Stimulated activated CD4-positive, alpha-beta T cell treated with anti-CD3 and anti-CD28 coated beads, Interleukin-12 subunit alpha, Interleukin-12 subunit beta, amount 100 ng/mL, for 24 hours (primary cell): ENCODE results near the gene SLC12A9.
"Not testable (repeated sequence)": the region's sequence is repeated elsewhere in the genome, so short reads cannot be mapped to it uniquely, and the experiment has no call there.

Source experiments
- DNase-seq, 2 experiments: peaks; one replicate each; pipeline ENCODE4 v3.0.0-alpha.2; 2020; ENCODE audit warnings: low read depth in 2 of 2

SLC12A9 gene

GRCh38 chr7:100852048-100852872 is at the start of gene SLC12A9:
Gene SLC12A9 (plus strand): TSS chr7:100852713. CDS start chr7:100854198, 1,485 bp downstream.
- DNase-seq, result peak; percentile 74 to 85

GRCh38 chr7:100802951-100803350 is 49.6 kb upstream of the SLC12A9 start:
- DNase-seq, result no peak

- DNase-seq, result peak in 1 of 2 experiments; percentile 20
Measured at GRCh38 chr7:100803398-100804161, 48.9 kb upstream of the SLC12A9 start.

- DNase-seq, result no peak
Measured at GRCh38 chr7:100804681-100805431, 47.7 kb upstream of the SLC12A9 start.

- DNase-seq, result no peak
Measured at GRCh38 chr7:100806276-100806675, 46.2 kb upstream of the SLC12A9 start.

- not testable (repeated sequence) for DNase-seq
Measured at GRCh38 chr7:100806883-100807282, 45.6 kb upstream of the SLC12A9 start.

GRCh38 chr7:100808354-100808875 is 44.1 kb upstream of the SLC12A9 start:
- no peak for DNase-seq

- DNase-seq, result no peak
Measured at GRCh38 chr7:100811480-100811879, 41.0 kb upstream of the SLC12A9 start.

GRCh38 chr7:100812729-100813128 is 39.8 kb upstream of the SLC12A9 start:
- DNase-seq, result no peak

GRCh38 chr7:100816515-100816914 is 36.0 kb upstream of the SLC12A9 start:
- not testable (repeated sequence) for DNase-seq

GRCh38 chr7:100817097-100817496 is 35.4 kb upstream of the SLC12A9 start:
- no peak for DNase-seq

- no peak for DNase-seq
Measured at GRCh38 chr7:100818366-100818765, 34.1 kb upstream of the SLC12A9 start.

GRCh38 chr7:100818825-100819224 is 33.7 kb upstream of the SLC12A9 start:
- no peak for DNase-seq

GRCh38 chr7:100819586-100819985 is 32.9 kb upstream of the SLC12A9 start:
- DNase-seq, result no peak

- DNase-seq, result no peak
Measured at GRCh38 chr7:100822236-100823139, 30.0 kb upstream of the SLC12A9 start.

- no peak for DNase-seq
Measured at GRCh38 chr7:100823140-100823525, 29.4 kb upstream of the SLC12A9 start.

GRCh38 chr7:100823534-100823933 is 29.0 kb upstream of the SLC12A9 start:
- no peak for DNase-seq

- no peak for DNase-seq
Measured at GRCh38 chr7:100824499-100825214, 27.9 kb upstream of the SLC12A9 start.

- no peak for DNase-seq
Measured at GRCh38 chr7:100825215-100825671, 27.3 kb upstream of the SLC12A9 start.
